ENCODE data around the gene HRG.

GRCh38 chr3:186722457-186722856 is 56.6 kb downstream of the HRG start:
- TF ChIP-seq CTCF (conservative IDR thresholded peaks at IDR 0.05) (no peak; the same call in 1 of the 2 replicates), EZH2 (IDR thresholded peaks at IDR 0.05; ENCODE audit: low read depth) (no peak)

All from PC-9 (cell line).